HepG2 (cell line): Measurements from ENCODE around the gene CCDC142. TPM values are rescaled to one million over a fixed set of nuclear protein-coding genes. Genes with fewer than 3 reads are reported as not detected.
A peak's percentile ranks its signal among the peaks of the same experiment; 100 is the strongest.

Source experiments
- AHR ChIP-seq: IDR thresholded peaks from 2 replicates; pipeline ENCODE4 v1.6.1; 2018; ENCODE audit warnings: missing genetic modification reagents, missing compliant biosample characterization
- DPF2 ChIP-seq: sonication (generic); formaldehyde crosslinking; IDR thresholded peaks from 2 replicates; pipeline ENCODE4 v1.4.0; 2020; ENCODE audit warnings: mild to moderate bottlenecking, low read depth, missing genetic modification reagents, borderline replicate concordance
- DR1 ChIP-seq: sonication (generic); formaldehyde crosslinking; IDR thresholded peaks from 2 replicates; pipeline ENCODE4 v1.8.0; 2021; ENCODE audit warnings: mild to moderate bottlenecking, missing genetic modification reagents, inconsistent platforms
- EEA1 ChIP-seq: sonication (generic); formaldehyde crosslinking; IDR thresholded peaks from 2 replicates; pipeline ENCODE4 v1.5.1; 2020; ENCODE audit warnings: mild to moderate bottlenecking, missing genetic modification reagents, borderline replicate concordance
- GATAD2A ChIP-seq: IDR thresholded peaks from 2 replicates; pipeline ENCODE4 v1.6.1; 2016
- KLF13 ChIP-seq: sonication (generic); formaldehyde crosslinking; IDR thresholded peaks from 2 replicates; pipeline ENCODE4 v1.4.0; 2020; ENCODE audit warnings: mild to moderate bottlenecking, missing genetic modification reagents
- MAZ ChIP-seq, 2 experiments: sonication (generic) in 1 of 2; formaldehyde crosslinking in 1 of 2; IDR thresholded peaks; 2 replicates each; pipeline versions ENCODE4 v1.5.0 to v1.6.1; 2012 to 2020; ENCODE audit warnings: low read depth in 2 of 2, mild to moderate bottlenecking in 2 of 2, borderline replicate concordance in 1 of 2, improper control_type of control experiment in 1 of 2, low read length in 1 of 2, missing genetic modification reagents in 1 of 2, moderate library complexity in 1 of 2
- MBNL3 ChIP-seq: fragments of 250-450 bp; sonication (Bioruptor Pico); conservative IDR thresholded peaks from 2 replicates; pipeline ENCODE4 v1.8.0; 2022; ENCODE audit warnings: mild to moderate bottlenecking, inconsistent platforms
- RCOR2 ChIP-seq: IDR thresholded peaks from 2 replicates; pipeline ENCODE4 v1.6.1; 2016; ENCODE audit warnings: missing biosample characterization, missing genetic modification reagents
- SMAD9 ChIP-seq: sonication (generic); formaldehyde crosslinking; IDR thresholded peaks from 2 replicates; pipeline ENCODE4 v1.5.1; 2020; ENCODE audit warnings: mild to moderate bottlenecking, missing genetic modification reagents
- SMC3 ChIP-seq: IDR thresholded peaks from 2 replicates; pipeline ENCODE4 v1.6.1; 2011; ENCODE audit warnings: low read length, improper control_type of control experiment
- SP4 ChIP-seq: sonication (generic); formaldehyde crosslinking; IDR thresholded peaks from 2 replicates; pipeline ENCODE4 v1.8.1; 2023; ENCODE audit warnings: mild to moderate bottlenecking, missing genetic modification reagents
- SRSF9 ChIP-seq: fragments of 200-400 bp; formaldehyde crosslinking; IDR thresholded peaks from 2 replicates; pipeline ENCODE4 v1.6.1; 2018; ENCODE audit warnings: borderline replicate concordance, mild to moderate bottlenecking, low read depth, low read length; ENCODE audit not compliant: insufficient read depth, poor library complexity, severe bottlenecking
- TBX3 ChIP-seq: fragments of 450-650 bp; IDR thresholded peaks from 2 replicates; pipeline ENCODE4 v1.6.1; 2017; ENCODE audit warnings: antibody characterized with exemption, mild to moderate bottlenecking, inconsistent platforms, borderline replicate concordance
- TFDP1 ChIP-seq: IDR thresholded peaks from 2 replicates; pipeline ENCODE4 v1.6.1; 2016; ENCODE audit warnings: missing compliant biosample characterization, missing genetic modification reagents, borderline replicate concordance
- ZBTB14 ChIP-seq: sonication (generic); formaldehyde crosslinking; IDR thresholded peaks from 2 replicates; pipeline ENCODE4 v1.4.0; 2020; ENCODE audit warnings: missing genetic modification reagents
- ZFP1 ChIP-seq: IDR thresholded peaks from 2 replicates; pipeline ENCODE4 v1.6.1; 2016
- ZKSCAN8 ChIP-seq: IDR thresholded peaks from 2 replicates; pipeline ENCODE4 v1.6.1; 2016; ENCODE audit warnings: borderline replicate concordance, missing genetic modification reagents, missing compliant biosample characterization
- ZNF20 ChIP-seq: sonication (generic); formaldehyde crosslinking; IDR thresholded peaks from 2 replicates; pipeline ENCODE4 v1.4.0; 2020; ENCODE audit warnings: mild to moderate bottlenecking, moderate library complexity, missing genetic modification reagents
- ZNF589 ChIP-seq: sonication (generic); formaldehyde crosslinking; conservative IDR thresholded peaks from 2 replicates; pipeline ENCODE4 v1.8.0; 2022; ENCODE audit warnings: mild to moderate bottlenecking, moderate library complexity, missing genetic modification reagents
- polyA plus RNA-seq, 8 experiments: library from polyadenylated mRNA; depleted of rRNA in 3 of 8; stranded (reverse) in 7 of 8; unstranded in 1 of 8; fragments of >200 nt; fragmentation: Illumina TruSeq in 4 of 8; extraction: Trizol in 4 of 8; gene quantifications; 2 replicates each; pipeline versions ENCODE4 v1.2.1 to v1.2.3, GENCODE V29; 2011 to 2016; ENCODE audit warnings: low read depth in 4 of 8, missing spikeins in 1 of 8, mixed read lengths in 1 of 8; ENCODE audit not compliant: insufficient read depth in 1 of 8
- total RNA-seq, 5 experiments: library from RNA; depleted of rRNA; stranded (reverse); fragments of >200 nt; fragmentation: Illumina TruSeq; extraction: Trizol; gene quantifications; 2 replicates each; pipeline ENCODE4 v1.2.3, GENCODE V29; 2016; ENCODE audit warnings: low read depth in 1 of 5
- TF ChIP-seq, protein P1 (sequence below): sonication (generic); formaldehyde crosslinking; IDR thresholded peaks from 2 replicates; pipeline ENCODE4 v1.5.0; 2020; ENCODE audit warnings: missing genetic modification reagents
- TF ChIP-seq, protein P2 (sequence below): sonication (generic); formaldehyde crosslinking; IDR thresholded peaks from 2 replicates; pipeline ENCODE4 v1.8.1; 2023; ENCODE audit warnings: mild to moderate bottlenecking, moderate library complexity, missing genetic modification reagents
- TF ChIP-seq, protein P3 (sequence below): sonication (generic); formaldehyde crosslinking; IDR thresholded peaks from 2 replicates; pipeline ENCODE4 v1.5.0; 2020; ENCODE audit warnings: missing genetic modification reagents, mild to moderate bottlenecking, borderline replicate concordance
- TF ChIP-seq, protein P4 (sequence below): sonication (generic); formaldehyde crosslinking; IDR thresholded peaks from 2 replicates; pipeline ENCODE4 v1.5.0; 2020; ENCODE audit warnings: missing genetic modification reagents

CCDC142 gene
- total and polyA plus RNA-seq, 2 of the 13 experiments (the other 11 are each of a cell fraction or from before 2014, with no cell fraction given) = 14.7 to 30.4 TPM

DNA sequence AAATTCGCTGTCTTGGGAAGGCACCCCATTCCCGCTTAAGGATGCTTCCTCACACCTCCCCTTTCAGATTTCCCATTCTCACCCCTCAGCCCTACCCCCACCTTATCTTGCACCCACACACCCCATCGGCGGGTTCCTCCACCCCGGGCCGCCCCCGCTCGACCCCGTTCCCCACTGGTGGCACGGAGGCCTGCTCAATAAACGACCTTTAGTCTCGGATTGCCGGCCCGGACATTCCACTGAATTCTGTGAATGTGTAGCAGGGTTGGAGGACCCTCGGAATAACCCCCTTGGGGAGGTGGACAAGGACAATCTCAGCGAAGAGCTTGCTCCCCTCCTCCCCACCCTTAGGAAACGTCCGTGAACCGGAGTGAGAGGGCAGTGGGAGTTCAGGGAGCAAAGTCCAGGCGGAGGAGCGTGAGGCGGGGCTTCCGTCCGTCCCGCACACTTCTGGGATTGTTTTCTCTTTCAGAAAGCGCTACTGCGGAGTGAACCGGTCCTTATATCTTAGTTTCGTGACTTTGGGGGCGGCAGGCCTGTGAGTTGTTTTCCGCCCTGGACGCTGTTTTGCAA lies 19.4 kb upstream of the CCDC142 start (continued):
- TF ChIP-seq TFDP1 (peak; percentile 42; the same call in 1 of the 2 replicates), TBX3 (peak; percentile 39; the same call in 1 of the 2 replicates), SMAD9 (CRISPR knock-in tag) (no peak), ZBTB14 (no peak), RCOR2 (peak; percentile 71), SP4 (CRISPR knock-in tag) (peak; percentile 57), MBNL3 (CRISPR knock-in tag) (no peak), ZNF20 (CRISPR knock-in tag) (no peak), ZFP1 (CRISPR knock-in tag) (0 out of 2 replicates have a peak, but pooled peaks have one; percentile 64), DPF2 (CRISPR knock-in tag) (peak; percentile 60), MAZ (IDR thresholded peaks at IDR 0.05; ENCODE audit: borderline replicate concordance, low read depth, low read length) (peak; percentile 82; the same call in 1 of the 2 replicates), MAZ (CRISPR knock-in tag; IDR thresholded peaks at IDR 0.05; ENCODE audit: low read depth) (peak; percentile 48; the same call in 1 of the 2 replicates), AHR (peak; percentile 49; the same call in 1 of the 2 replicates), SMC3 (no peak), ZKSCAN8 (CRISPR knock-in tag) (peak; percentile 60; the same call in 1 of the 2 replicates), KLF13 (no peak), SRSF9 (no peak), GATAD2A (peak; percentile 88), ZNF589 (CRISPR knock-in tag) (peak; percentile 80), EEA1 (no peak), DR1 (CRISPR knock-in tag) (no peak; the same call in 1 of the 2 replicates)
- TF ChIP-seq, protein P1, sequence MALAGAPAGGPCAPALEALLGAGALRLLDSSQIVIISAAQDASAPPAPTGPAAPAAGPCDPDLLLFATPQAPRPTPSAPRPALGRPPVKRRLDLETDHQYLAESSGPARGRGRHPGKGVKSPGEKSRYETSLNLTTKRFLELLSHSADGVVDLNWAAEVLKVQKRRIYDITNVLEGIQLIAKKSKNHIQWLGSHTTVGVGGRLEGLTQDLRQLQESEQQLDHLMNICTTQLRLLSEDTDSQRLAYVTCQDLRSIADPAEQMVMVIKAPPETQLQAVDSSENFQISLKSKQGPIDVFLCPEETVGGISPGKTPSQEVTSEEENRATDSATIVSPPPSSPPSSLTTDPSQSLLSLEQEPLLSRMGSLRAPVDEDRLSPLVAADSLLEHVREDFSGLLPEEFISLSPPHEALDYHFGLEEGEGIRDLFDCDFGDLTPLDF (CRISPR knock-in tag) = peak; percentile 11; the same call in 1 of the 2 replicates
- TF ChIP-seq, protein P2, sequence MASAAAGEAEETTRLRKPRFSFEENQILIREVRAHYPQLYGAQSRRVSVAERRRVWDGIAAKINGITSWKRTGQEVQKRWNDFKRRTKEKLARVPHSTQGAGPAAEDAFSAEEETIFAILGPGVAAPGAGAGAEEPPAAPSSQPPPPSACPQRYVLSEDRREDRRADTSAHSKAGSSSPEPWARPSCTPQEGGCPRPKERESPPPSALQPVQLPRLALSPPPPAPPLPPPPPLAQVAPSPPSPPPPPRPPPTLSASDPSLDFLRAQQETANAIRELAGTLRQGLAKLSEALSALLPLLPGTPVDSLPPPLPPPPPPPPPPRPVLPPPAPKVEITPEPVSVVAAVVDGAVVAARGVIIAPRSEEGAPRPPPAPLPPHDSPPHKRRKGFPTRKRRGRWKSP (CRISPR knock-in tag) = no peak
- TF ChIP-seq, protein P3, sequence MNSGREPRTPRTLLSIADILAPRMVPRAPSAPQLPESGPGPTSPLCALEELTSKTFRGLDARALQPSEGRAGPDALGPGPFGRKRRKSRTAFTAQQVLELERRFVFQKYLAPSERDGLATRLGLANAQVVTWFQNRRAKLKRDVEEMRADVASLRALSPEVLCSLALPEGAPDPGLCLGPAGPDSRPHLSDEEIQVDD (CRISPR knock-in tag) = no peak
- TF ChIP-seq, protein P4, sequence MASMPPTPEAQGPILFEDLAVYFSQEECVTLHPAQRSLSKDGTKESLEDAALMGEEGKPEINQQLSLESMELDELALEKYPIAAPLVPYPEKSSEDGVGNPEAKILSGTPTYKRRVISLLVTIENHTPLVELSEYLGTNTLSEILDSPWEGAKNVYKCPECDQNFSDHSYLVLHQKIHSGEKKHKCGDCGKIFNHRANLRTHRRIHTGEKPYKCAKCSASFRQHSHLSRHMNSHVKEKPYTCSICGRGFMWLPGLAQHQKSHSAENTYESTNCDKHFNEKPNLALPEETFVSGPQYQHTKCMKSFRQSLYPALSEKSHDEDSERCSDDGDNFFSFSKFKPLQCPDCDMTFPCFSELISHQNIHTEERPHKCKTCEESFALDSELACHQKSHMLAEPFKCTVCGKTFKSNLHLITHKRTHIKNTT (CRISPR knock-in tag) = no peak
